GM13976 (cell line): ENCODE results near the gene ICOSLG.

ENCODE experiments used
- DNase-seq: peaks from one replicate; pipeline ENCODE4 v3.0.0; 2012; ENCODE audit warnings: low spot score
- CTCF ChIP-seq: IDR thresholded peaks from 2 replicates; pipeline ENCODE4 v1.5.1; 2012; ENCODE audit warnings: borderline replicate concordance, mild to moderate bottlenecking; ENCODE audit not compliant: insufficient read depth; ENCODE audit errors: extremely low read depth, missing control alignments, control extremely low read depth
- in situ Hi-C: fragments of 300-500 bp; cut with MboI; formaldehyde crosslinking; loops from one replicate; pipeline ENCODE4 v1.12.0; 2022; ENCODE audit warnings: low sequenced_read_pairs, mixed read lengths, inconsistent platforms; ENCODE audit not compliant: unreplicated experiment

The ICOSLG gene

GRCh38 chr21:44275041-44275440 is 34.3 kb upstream of the ICOSLG start:
- in situ Hi-C loops = loop anchor here (25.0 kb wide), 2 partner anchors 238 to 463 kb away; no protein-coding TSS in a partner anchor
- DNase-seq = no peak
- no peak for TF ChIP-seq CTCF

- no peak for DNase-seq
- in situ Hi-C loops = no loop called here
- TF ChIP-seq CTCF = no peak
Measured at GRCh38 chr21:44273046-44273445, 32.3 kb upstream of the ICOSLG start.

- TF ChIP-seq CTCF = no peak
- DNase-seq = no peak
- in situ Hi-C loops = no loop called here
Measured at GRCh38 chr21:44272284-44272858, 31.6 kb upstream of the ICOSLG start.

GRCh38 chr21:44271558-44272283 is 31.0 kb upstream of the ICOSLG start:
- no peak for DNase-seq
- TF ChIP-seq CTCF = no peak
- in situ Hi-C loops = no loop called here

- no peak for TF ChIP-seq CTCF
- in situ Hi-C loops = no loop called here
- DNase-seq = no peak
Measured at GRCh38 chr21:44269090-44269489, 28.3 kb upstream of the ICOSLG start.

- TF ChIP-seq CTCF = peak; percentile 26
- in situ Hi-C loops = no loop called here
- no peak for DNase-seq
Measured at GRCh38 chr21:44267655-44268142, 27.0 kb upstream of the ICOSLG start.
